Esophagus muscularis mucosa (tissue), 4 donors: ENCODE measurements around the gene PLSCR3. TPM values are rescaled to one million over a fixed set of nuclear protein-coding genes. Genes with fewer than 3 reads are reported as not detected.
A peak's percentile ranks its signal among the peaks of the same experiment; 100 is the strongest.

Experiments
- DNase-seq: peaks from one replicate; pipeline ENCODE4 v3.0.0-alpha.2; 2017; ENCODE audit errors: extremely low spot score
- H3K27ac ChIP-seq, 4 donors: fragments of 200-600 bp; sonication (generic); replicated peaks in 1 of 4; 1 replicate in 3 of 4; 2 replicates in 1 of 4; pipeline ENCODE4 v1.5.1; 2016 to 2019; ENCODE audit warnings: mild to moderate bottlenecking in 1 of 4
- H3K27me3 ChIP-seq, 4 donors: fragments of 200-600 bp; sonication (generic); one replicate each; pipeline versions ENCODE4 v1.5.1 to v1.6.0; 2016 to 2019
- H3K36me3 ChIP-seq, 4 donors: fragments of 200-600 bp; sonication (generic); one replicate each; pipeline ENCODE4 v1.5.1; 2016 to 2019
- H3K4me1 ChIP-seq, 4 donors: fragments of 200-600 bp; sonication (generic); one replicate each; pipeline ENCODE4 v1.5.1; 2016 to 2019
- H3K4me3 ChIP-seq, 4 donors: fragments of 200-600 bp; sonication (generic); 1 replicate in 2 of 4; 2 replicates in 2 of 4; pipeline ENCODE4 v1.5.1; 2016 to 2019; ENCODE audit warnings: mild to moderate bottlenecking in 4 of 4, moderate library complexity in 1 of 4
- H3K9me3 ChIP-seq, 4 donors: fragments of 200-600 bp; sonication (generic); 1 replicate in 3 of 4; 2 replicates in 1 of 4; pipeline ENCODE4 v1.5.1; 2016 to 2019
- EP300 ChIP-seq: sonication (generic); formaldehyde crosslinking; IDR thresholded peaks from one replicate; pipeline ENCODE4 v1.6.1; 2017; ENCODE audit warnings: antibody characterized with exemption
- POLR2A ChIP-seq: fragments of 450-650 bp; IDR thresholded peaks from one replicate; pipeline ENCODE4 v1.6.1; 2017; ENCODE audit warnings: antibody characterized with exemption, moderate library complexity, mild to moderate bottlenecking, low read depth
- POLR2AphosphoS5 ChIP-seq, 2 donors: sonication (generic); formaldehyde crosslinking; IDR thresholded peaks; one replicate each; pipeline ENCODE4 v1.6.1; 2017; ENCODE audit warnings: antibody characterized with exemption in 2 of 2
- WGBS: methylation state at CpG from one replicate; pipeline ENCODE4 v1.1.5; 2018; 5-methylcytosine and 5-hydroxymethylcytosine counted together
- intact Hi-C: fragments of 100-400 bp; cut with DNase I; formaldehyde crosslinking; loops from one replicate; pipeline ENCODE4 v1.15.1; 2023
- total RNA-seq, 4 donors: library from RNA; depleted of rRNA; stranded (reverse); fragments of >200 nt; gene quantifications; one replicate each; pipeline versions ENCODE4 v1.1.0 to v1.2.1, GENCODE V29; 2016
- TF ChIP-seq, protein P1 (sequence below), 3 experiments: fragments of 200-600 bp in 2 of 3; fragments of 450-650 bp in 1 of 3; sonication (generic) in 2 of 3; IDR thresholded peaks; one replicate each; pipeline ENCODE4 v1.5.1; 2017 to 2019; ENCODE audit warnings: antibody characterized with exemption in 3 of 3, mild to moderate bottlenecking in 2 of 3, moderate library complexity in 1 of 3

Gene PLSCR3
- total RNA-seq, 4 donors from 2014 or later = 17.7 to 39.9 (median 24.3) TPM

DNA sequence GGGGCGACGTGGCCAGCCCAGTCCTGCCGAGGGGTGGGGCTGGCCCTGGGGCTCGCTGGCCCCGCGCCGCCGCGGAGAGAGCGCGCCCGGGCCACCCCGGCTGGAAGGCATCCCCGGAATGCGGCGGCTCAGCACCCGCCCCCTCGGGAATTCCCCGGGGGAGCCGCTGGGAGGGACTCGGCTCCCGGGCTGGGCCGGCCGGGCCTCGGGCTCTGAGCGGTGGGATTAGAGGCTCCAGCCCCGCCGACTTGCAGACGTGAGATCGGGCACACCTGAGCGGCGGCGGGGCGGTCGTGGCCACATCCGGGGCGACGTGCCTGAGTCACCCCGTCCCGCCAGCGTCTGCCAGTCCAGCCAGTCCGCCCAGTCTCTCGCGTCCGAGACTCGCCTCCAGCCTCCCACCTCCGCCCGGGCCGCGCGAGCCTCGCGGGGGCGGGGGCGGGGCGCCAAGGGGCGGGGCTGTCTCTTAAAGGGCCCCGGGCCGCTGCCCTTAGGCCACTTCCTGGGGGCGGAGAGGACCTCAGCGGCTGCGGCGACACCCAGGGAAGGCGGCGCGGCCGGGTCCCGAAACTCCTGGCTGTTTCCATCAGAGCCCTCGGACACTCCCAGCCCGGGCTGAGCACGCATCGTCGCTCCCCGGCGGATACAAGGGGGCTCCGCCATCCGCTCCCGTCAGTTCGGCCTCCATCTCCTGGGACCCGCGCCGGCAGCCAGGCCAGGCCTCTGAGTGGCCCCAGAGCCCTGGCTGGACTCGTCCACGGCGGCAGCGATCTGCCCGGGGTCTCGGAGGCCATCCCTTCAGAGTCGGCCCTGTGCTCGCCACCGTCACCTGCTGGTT lies 42.4 kb downstream of the PLSCR3 start, which contains the start of gene KCTD11:
TSS of gene KCTD11 (plus strand) at position 498 of the 838 bp plus-strand sequence.
- intact Hi-C loops = loop anchor here (5.0 kb wide), 1 partner anchor 50 kb away; the partner anchor contains the start of gene TMEM256
- Histone ChIP-seq H3K36me3 (no peaks in the 10 kb centered on the region), H3K4me3 (peak within 1 kb of the TSS; percentile 86 to 98 (median 90)), H3K4me1 (peaks cover 24 to 77% (median 71%) of the 10 kb centered on the region in 4 donors), H3K27me3 (no peaks in the 10 kb centered on the region), H3K9me3 (no peaks in the 10 kb centered on the region), H3K27ac (peak within 1 kb of the TSS; percentile 98 to 100 (median 99))
- DNase-seq = peak; percentile 96
- TF ChIP-seq EP300 (no peak), POLR2AphosphoS5 (IDR thresholded peaks at IDR 0.05) (peak; percentile 73), POLR2A (peak; percentile 22)
- TF ChIP-seq, protein P1, sequence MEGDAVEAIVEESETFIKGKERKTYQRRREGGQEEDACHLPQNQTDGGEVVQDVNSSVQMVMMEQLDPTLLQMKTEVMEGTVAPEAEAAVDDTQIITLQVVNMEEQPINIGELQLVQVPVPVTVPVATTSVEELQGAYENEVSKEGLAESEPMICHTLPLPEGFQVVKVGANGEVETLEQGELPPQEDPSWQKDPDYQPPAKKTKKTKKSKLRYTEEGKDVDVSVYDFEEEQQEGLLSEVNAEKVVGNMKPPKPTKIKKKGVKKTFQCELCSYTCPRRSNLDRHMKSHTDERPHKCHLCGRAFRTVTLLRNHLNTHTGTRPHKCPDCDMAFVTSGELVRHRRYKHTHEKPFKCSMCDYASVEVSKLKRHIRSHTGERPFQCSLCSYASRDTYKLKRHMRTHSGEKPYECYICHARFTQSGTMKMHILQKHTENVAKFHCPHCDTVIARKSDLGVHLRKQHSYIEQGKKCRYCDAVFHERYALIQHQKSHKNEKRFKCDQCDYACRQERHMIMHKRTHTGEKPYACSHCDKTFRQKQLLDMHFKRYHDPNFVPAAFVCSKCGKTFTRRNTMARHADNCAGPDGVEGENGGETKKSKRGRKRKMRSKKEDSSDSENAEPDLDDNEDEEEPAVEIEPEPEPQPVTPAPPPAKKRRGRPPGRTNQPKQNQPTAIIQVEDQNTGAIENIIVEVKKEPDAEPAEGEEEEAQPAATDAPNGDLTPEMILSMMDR (IDR thresholded peaks at IDR 0.05) = peak; percentile 47 to 74 (median 61)
- WGBS = 0% methylated on average over 1 of the region's 91 CpGs

DNA sequence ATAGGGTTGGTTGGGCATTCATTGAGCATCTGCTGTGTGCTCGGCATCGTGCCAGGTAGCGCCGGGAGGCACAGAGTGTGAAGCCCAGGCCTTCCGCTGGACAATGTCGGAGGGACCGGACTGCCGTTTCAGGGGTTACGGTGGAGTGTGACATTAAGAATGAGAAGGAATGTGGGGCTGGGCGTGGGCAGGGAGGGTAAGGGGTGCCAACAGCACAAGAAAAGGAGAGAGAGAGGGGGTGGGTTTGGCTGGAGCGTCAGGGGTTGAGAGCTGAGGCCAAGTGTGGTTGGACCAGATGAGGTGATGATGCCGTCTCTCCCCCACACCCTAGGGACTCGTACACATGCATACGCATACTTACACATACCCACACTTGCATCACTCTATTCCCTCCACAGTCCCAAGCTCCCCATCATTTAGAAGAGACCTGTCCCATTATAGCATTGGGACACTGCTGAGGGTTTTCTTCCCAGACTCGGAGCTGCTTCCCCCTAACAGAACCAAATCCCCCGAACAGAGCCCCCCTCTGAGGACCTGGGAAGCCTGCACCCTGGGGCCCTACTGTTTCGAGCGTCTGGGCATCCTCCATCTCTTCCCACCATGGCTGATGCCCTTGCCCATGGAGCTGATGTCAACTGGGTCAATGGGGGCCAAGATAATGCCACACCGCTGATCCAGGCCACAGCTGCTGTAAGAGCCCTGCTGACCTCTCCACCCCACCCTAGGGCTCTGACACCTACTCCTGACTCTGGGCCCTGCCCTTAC lies 45.7 kb downstream of the PLSCR3 start:
- Histone ChIP-seq H3K36me3 (no peaks in the 10 kb centered on the region), H3K4me1 (peaks cover 23 to 52% (median 43%) of the 10 kb centered on the region in 4 donors), H3K27ac (peak overlapping the region in 3 of 4 donors; percentile 98 to 99 (median 99)), H3K4me3 (no peak overlapping the region), H3K27me3 (peaks cover 0 to under 1% (median 0%) of the 10 kb centered on the region in 4 donors), H3K9me3 (no peaks in the 10 kb centered on the region)
- TF ChIP-seq, protein P1 (IDR thresholded peaks at IDR 0.05) = no peak
- TF ChIP-seq POLR2AphosphoS5 (IDR thresholded peaks at IDR 0.05) (no peak), EP300 (no peak), POLR2A (no peak)
- intact Hi-C loops = no loop called here
- no peak for DNase-seq
- 71% methylated on average over 19 of the region's 19 CpGs for WGBS

DNA sequence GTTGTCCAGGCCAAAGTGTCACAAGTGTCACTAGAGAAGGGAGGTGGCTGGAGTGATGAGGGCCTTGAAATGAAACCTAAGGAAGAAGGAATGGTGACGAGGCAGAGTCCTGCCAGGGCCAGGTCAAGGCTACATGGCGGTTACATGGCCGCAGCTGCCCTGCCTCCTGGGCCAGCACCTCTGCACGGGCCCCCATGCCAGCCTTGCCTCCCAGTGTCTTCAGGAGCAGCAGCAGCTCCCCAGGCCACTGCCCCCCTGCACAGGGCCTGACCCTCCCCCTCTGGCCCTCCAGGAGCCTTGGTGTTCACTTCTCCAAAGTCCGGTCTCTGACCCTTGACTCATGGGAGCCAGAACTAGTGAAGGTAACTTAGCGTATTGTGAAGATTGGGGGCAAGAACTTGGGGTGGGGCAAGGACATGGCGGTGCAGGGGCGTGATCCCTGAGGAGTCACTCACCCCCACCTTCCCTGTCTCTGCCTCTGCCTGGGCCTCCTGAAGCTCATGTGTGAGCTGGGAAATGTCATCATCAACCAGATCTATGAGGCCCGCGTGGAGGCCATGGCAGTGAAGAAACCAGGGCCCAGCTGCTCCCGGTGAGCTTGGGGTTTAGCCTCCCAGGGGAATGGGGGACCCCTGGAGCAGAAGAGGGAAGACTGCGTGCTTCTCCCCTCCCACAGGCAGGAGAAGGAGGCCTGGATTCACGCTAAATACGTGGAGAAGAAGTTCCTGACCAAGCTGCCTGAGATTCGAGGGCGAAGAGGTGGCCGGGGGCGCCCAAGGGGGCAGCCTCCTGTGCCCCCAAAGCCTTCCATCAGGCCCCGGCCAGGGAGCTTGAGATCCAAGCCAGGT lies 46.5 kb downstream of the PLSCR3 start:
- WGBS = 63% methylated on average over 16 of the region's 19 CpGs
- Histone ChIP-seq H3K9me3 (no peaks in the 10 kb centered on the region), H3K36me3 (no peaks in the 10 kb centered on the region), H3K27ac (peak overlapping the region in 1 of 4 donors; percentile 18), H3K27me3 (peaks cover 0 to 8% (median 0%) of the 10 kb centered on the region in 4 donors), H3K4me1 (peaks cover 15 to 44% (median 35%) of the 10 kb centered on the region in 4 donors), H3K4me3 (no peak overlapping the region)
- intact Hi-C loops = no loop called here
- TF ChIP-seq, protein P1 (IDR thresholded peaks at IDR 0.05) = no peak
- TF ChIP-seq POLR2AphosphoS5 (IDR thresholded peaks at IDR 0.05) (no peak), POLR2A (no peak), EP300 (no peak)
- no peak for DNase-seq
